ENCODE results near the gene CATSPERE. TPM values are rescaled to one million over a fixed set of nuclear protein-coding genes. Genes with fewer than 3 reads are reported as not detected.

CATSPERE gene
- total and polyA plus RNA-seq, 10 of the 15 experiments (the other 5 are each of a cell fraction or from before 2014, with no cell fraction given), result 0.04 to 0.24 (median 0.17) TPM; not detected in 3

DNA sequence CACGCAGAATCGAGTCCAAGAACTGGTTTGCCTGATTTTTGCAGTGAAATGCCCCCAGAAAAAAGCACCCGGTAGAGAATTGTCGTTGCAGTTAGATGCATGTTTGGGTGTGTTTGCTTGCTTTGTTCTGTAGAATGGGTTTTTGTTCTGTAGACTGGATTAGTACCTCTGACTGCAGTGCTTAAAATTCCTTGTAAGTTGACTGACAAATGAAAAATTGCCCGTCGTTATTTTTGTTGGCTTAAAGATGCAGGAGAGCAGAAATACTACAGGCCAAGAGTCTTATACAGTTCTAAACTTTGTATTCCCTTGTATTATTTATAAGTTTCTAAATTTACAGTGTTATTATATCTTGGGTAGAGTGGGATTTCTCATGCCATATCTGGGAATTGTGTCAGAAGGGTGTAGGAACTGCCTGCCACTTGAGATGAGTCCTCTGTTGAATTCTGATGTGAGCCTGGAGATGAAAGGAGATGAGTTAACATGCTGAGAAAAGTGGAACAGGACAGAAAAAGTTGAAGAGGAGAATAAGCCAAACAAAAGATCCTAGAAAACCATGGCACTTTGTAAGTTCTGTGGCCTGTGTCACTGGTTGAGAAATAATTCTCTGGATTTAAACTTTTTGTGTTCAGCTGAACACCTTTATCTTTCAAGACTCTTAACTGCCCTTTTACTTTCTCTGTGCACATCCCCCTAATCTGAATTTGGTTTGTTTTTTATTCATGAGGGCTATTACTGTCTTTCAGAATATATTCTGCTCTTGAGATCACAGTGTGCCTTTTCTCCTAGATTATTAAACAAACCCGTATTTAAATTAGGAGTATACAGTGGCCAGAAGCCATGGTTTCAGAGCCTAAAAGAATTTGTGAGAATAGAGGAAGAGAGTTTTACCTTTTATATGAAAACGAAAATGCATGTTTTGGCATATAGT, 193.3 kb downstream of the CATSPERE start:
- intact Hi-C loops (cut with micrococcal nuclease; ENCODE audit: unreplicated experiment), result loop anchor here (10.0 kb wide), 1 partner anchor 290 kb away; no protein-coding TSS in a partner anchor
- H3K4me1 ChIP-seq (ENCODE audit: control insufficient read depth, insufficient read depth, low read length), result no peaks in the 10 kb centered on the region
- DNase-seq (ENCODE audit: low read depth, low spot score) (no peak), ATAC-seq (no peak), FAIRE-seq (no peak)
- ChIA-PET CTCF (interaction anchor here (0.7 to 1.1 kb wide), 3 partner anchors 45 to 147 kb away, joined by 3 read pairs; no protein-coding TSS in a partner anchor), POLR2A (interaction anchor here (0.6 kb wide), 1 partner anchor 10 kb away, joined by 3 read pairs; no protein-coding TSS in a partner anchor), RAD21 (ENCODE audit: unreplicated experiment) (interaction anchor here (1.8 kb wide), 1 partner anchor 49 kb away, joined by 4 read pairs; no protein-coding TSS in a partner anchor), SMC1A (ENCODE audit: uncharacterized antibody, unreplicated experiment) (interaction anchor here (0.9 to 1.3 kb wide), 2 partner anchors 20 to 51 kb away, joined by 3 read pairs; no protein-coding TSS in a partner anchor)
- in situ Hi-C loops (cut with MboI), result loop anchor here (5.0 kb wide), 2 partner anchors 47 to 202 kb away; partner anchors contain the start of gene ADSS2
- BruUV-seq (replicated peaks), result TSS peak; percentile 57
- peaks cover 0 to 2% of the 10 kb centered on the region in 2 experiments; a peak in 1 of 4 replicates for H3K36me3 ChIP-seq (ENCODE audit: control insufficient read depth in 2 of 2, insufficient read depth in 2 of 2, low read length in 1 of 2)
- H3K4me3 ChIP-seq, result peak overlapping the region; percentile 91
- H3K27me3 ChIP-seq (replicated peaks in 1 of 2; ENCODE audit: control insufficient read depth in 2 of 2, insufficient read depth in 2 of 2, low read length in 1 of 2), result no peaks in the 10 kb centered on the region; a peak in 1 of 4 replicates
- WGBS (ENCODE audit: insufficient coverage, insufficient replicate concordance, low lambda C conversion rate, missing lambda C conversion rate), result 15% methylated on average over 8 of the region's 8 CpGs
- no peak overlapping the region for H2AFZ ChIP-seq (ENCODE audit: control insufficient read depth, low read depth, low read length)
- no peaks in the 10 kb centered on the region for H4K20me1 ChIP-seq (ENCODE audit: control insufficient read depth, insufficient read depth)
- no peaks in the 10 kb centered on the region for H3K9me3 ChIP-seq (replicated peaks; ENCODE audit: control insufficient read depth, insufficient read depth, low read length)
- peak overlapping the region; percentile 90 for H3K9ac ChIP-seq (ENCODE audit: control insufficient read depth, insufficient read depth, low read length)
- no peak overlapping the region for H3K27ac ChIP-seq (ENCODE audit: control insufficient read depth, insufficient read depth)
- H3K4me2 ChIP-seq (ENCODE audit: control insufficient read depth, insufficient read depth), result peak overlapping the region; percentile 91
- H3K79me2 ChIP-seq (ENCODE audit: control insufficient read depth, insufficient read depth, low read length), result peaks cover 13% of the 10 kb centered on the region
- TF ChIP-seq HDAC2 (IDR thresholded peaks at IDR 0.05) (no peak), RUNX3 (IDR thresholded peaks at IDR 0.05; ENCODE audit: low read length) (no peak), MLLT1 (IDR thresholded peaks at IDR 0.05) (no peak), TCF7 (IDR thresholded peaks at IDR 0.05; ENCODE audit: borderline replicate concordance) (no peak), POLR2A (IDR thresholded peaks at IDR 0.05; ENCODE audit: low read depth, low read length) (no peak), ZNF592 (IDR thresholded peaks at IDR 0.05) (no peak), TCF12 (IDR thresholded peaks at IDR 0.05; ENCODE audit: low read depth, low read length) (no peak), TAF1 (IDR thresholded peaks at IDR 0.05; ENCODE audit: borderline replicate concordance, low read depth, low read length) (no peak), CHD1 (IDR thresholded peaks at IDR 0.05; ENCODE audit: low read depth, low read length) (no peak)
- TF ChIP-seq, protein P1, sequence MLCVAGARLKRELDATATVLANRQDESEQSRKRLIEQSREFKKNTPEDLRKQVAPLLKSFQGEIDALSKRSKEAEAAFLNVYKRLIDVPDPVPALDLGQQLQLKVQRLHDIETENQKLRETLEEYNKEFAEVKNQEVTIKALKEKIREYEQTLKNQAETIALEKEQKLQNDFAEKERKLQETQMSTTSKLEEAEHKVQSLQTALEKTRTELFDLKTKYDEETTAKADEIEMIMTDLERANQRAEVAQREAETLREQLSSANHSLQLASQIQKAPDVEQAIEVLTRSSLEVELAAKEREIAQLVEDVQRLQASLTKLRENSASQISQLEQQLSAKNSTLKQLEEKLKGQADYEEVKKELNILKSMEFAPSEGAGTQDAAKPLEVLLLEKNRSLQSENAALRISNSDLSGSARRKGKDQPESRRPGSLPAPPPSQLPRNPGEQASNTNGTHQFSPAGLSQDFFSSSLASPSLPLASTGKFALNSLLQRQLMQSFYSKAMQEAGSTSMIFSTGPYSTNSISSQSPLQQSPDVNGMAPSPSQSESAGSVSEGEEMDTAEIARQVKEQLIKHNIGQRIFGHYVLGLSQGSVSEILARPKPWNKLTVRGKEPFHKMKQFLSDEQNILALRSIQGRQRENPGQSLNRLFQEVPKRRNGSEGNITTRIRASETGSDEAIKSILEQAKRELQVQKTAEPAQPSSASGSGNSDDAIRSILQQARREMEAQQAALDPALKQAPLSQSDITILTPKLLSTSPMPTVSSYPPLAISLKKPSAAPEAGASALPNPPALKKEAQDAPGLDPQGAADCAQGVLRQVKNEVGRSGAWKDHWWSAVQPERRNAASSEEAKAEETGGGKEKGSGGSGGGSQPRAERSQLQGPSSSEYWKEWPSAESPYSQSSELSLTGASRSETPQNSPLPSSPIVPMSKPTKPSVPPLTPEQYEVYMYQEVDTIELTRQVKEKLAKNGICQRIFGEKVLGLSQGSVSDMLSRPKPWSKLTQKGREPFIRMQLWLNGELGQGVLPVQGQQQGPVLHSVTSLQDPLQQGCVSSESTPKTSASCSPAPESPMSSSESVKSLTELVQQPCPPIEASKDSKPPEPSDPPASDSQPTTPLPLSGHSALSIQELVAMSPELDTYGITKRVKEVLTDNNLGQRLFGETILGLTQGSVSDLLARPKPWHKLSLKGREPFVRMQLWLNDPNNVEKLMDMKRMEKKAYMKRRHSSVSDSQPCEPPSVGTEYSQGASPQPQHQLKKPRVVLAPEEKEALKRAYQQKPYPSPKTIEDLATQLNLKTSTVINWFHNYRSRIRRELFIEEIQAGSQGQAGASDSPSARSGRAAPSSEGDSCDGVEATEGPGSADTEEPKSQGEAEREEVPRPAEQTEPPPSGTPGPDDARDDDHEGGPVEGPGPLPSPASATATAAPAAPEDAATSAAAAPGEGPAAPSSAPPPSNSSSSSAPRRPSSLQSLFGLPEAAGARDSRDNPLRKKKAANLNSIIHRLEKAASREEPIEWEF (IDR thresholded peaks at IDR 0.05; ENCODE audit: insufficient replicate concordance, low read depth, low read length), result no peak

Measured in GM12878 (cell line).